HG03558 (cell line): ENCODE results near the gene EXTL1.

Experiments used
- ATAC-seq: cut with Tn5 transposase; IDR thresholded peaks from one replicate; pipeline ENCODE4 v1.9.1; 2021; ENCODE audit warnings: moderate number of reproducible peaks; ENCODE audit not compliant: unreplicated experiment; ENCODE audit errors: extremely low read depth

Gene EXTL1

GRCh38 chr1:26037904-26038303, 16.3 kb downstream of the EXTL1 start:
- no peak for ATAC-seq

GRCh38 chr1:26038477-26038876, 16.9 kb downstream of the EXTL1 start:
- no peak for ATAC-seq

GRCh38 chr1:26038904-26039303, 17.3 kb downstream of the EXTL1 start:
- ATAC-seq = no peak

DNA sequence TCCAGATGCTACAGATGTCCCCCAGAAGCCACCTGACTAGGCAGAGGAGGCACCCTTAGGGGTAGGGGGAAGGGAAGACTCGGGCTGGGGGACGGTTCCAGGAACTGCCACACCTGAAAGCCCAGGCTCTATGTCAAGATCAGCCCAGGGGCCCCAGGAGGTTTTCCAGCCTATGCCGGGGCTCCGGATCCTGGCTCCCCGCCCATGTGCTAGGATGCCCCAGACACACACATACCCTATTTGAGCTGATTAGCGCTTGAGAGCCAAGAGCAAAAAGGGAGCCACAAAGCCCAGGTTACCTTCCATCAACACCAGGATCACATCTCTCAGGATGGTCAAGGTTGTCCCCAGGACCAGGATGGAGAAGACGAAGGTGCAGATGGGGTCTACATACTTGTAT, 19.8 kb downstream of the EXTL1 start:
- ATAC-seq = no peak

GRCh38 chr1:26041978-26042377, 20.4 kb downstream of the EXTL1 start:
- ATAC-seq = no peak

- no peak for ATAC-seq
Measured at GRCh38 chr1:26043765-26044164, 22.2 kb downstream of the EXTL1 start.

GRCh38 chr1:26044414-26044813, 22.8 kb downstream of the EXTL1 start:
- ATAC-seq = no peak

GRCh38 chr1:26044971-26045721, 23.6 kb downstream of the EXTL1 start:
- ATAC-seq = no peak

DNA sequence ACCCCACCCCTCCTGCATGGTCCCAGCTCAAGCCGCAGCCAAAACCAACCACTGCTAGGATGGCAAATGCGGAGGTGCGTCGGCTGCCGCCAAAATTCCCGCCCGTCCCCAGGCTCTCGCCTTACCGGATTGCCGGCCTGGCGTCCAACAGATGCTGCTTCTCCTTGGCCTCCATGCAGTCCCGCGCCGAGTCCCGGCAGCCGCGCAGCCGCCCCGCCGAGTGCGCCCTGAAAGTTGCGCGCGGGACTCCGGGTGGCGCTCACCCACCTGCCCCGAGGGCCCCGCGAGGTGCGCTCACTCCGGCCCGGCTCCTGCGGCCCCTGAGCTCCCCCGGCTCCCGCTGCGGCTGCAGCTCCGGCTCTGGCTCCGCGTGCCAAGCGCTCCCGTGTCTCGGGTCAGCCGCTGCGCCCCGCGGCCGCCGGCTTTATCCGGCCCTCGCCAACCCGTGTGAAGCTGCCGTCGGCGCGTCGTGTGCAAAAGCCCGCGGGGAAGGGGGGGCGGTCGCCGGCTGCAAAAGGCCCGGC, 24.2 kb downstream of the EXTL1 start, which contains the start of gene SLC30A2:
SLC30A2 (minus strand) TSS at position 397 of the 524 bp plus-strand sequence; CDS start at position 175, 222 bp downstream.
- ATAC-seq = no peak

GRCh38 chr1:26046246-26047095, 24.9 kb downstream of the EXTL1 start:
- no peak for ATAC-seq

DNA sequence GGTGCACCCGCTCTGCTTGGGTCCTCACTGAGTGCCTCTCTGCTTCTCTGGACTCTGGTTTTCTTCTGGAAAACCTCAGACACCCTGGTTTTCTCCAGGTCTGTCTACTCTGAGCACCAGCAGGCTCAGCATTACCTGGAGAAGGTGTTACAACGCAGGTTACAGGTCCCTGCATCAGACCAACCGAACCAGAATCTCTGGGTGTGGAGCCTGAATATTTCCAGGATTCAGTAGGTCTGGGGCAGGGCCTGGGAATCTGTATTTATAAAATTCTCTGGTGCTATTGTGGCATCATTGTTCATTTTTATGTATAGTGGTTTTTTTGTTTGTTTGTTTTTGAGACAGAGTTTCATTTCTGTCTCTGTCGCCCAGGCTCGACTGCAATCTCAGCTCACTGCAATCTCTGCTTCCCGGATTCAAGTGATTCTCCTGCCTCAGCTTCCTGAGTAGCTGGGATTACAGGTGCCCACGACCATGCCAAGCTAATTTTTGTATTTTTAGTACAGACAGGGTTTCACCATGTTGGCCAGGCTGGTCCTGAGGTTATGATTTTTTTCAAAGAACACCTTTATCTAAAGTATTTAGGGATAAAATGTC, 25.8 kb downstream of the EXTL1 start:
- ATAC-seq = no peak

GRCh38 chr1:26049531-26050247, 28.1 kb downstream of the EXTL1 start:
- no peak for ATAC-seq

DNA sequence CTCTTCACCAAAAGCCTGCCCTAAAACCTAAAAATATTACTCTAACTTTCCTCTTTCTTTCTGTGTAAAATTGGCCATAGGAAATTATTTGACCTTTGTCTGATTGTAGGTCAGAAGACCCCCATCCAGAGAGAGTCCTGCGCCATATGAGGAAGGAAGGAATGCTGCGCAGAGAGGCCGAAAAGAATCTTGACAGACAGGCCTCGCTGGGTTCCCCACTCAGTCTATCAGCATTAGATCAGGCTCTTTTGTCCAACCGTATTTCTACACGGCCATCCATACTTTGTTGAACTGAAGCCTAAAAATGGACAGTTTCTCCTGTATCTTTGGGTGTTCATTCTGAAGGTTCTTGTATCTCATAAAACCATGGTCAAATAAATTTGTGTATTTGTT, 28.7 kb downstream of the EXTL1 start:
- no peak for ATAC-seq

DNA sequence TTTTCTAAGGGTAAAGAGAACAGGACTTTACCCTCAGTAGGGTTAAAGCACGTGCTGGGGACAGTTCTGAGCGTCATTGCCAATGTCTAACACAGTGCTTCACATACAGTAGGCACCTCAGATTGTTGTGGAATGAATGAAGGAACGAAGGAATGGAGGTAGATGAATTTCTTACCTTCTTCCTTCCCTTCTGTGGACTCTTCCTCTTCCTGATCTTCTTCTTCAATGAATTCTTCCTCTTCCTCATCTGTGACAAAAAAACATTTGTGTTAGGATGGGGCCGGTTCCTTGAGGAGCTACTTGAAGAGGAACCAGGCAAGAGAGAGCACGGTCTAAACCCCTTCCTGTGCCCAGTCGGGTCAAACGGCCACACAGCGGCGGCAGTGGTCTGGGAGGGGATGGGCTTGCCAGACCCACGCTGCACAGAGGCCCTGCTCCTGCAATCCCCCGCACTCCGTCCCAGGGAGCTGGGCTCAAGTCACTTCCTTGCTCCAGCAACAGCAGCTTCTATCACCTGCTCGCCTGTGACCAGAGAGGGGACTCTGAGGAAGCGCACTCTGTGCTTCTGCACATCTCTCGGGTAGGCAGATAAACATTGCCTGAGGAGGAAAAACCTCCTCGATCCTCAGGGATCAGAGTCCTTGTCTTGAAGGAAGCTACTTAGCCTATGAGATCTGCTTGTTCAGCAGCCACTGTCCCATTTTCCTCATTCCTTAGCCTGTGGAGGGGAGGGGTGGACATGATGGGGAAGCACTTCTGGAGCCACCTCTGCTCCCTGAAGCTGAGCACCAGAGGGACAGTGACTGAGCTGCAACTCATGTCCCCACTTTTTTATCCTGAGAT, 32.4 kb downstream of the EXTL1 start:
- no peak for ATAC-seq

GRCh38 chr1:26055041-26055440, 33.5 kb downstream of the EXTL1 start:
- ATAC-seq = no peak

- no peak for ATAC-seq
Measured at GRCh38 chr1:26057189-26057588, 35.6 kb downstream of the EXTL1 start.

- no peak for ATAC-seq
Measured at GRCh38 chr1:26058052-26058595, 36.5 kb downstream of the EXTL1 start.

DNA sequence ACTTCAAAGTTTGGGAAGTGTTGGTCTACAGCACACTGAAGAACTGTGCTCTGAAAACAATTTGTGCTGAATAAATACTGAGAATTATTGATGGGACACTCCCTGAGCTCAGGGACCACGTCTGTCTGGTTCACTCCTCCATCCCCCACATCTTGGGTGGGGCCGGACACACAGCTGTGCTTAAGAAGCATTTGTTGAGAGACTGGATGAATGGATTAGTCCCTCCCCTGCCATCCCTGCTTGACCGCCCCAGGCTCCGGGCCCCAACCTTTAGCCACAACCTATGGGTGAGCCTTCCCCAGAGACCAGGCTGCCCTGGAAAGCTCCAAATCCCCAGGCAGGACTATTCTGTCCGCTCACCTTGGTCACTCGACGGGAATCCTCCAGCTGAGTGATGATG, 38.3 kb downstream of the EXTL1 start:
- ATAC-seq = no peak
